ENCODE measurements around the gene CFAP100. TPM values are rescaled to one million over a fixed set of nuclear protein-coding genes. Genes with fewer than 3 reads are reported as not detected.

The CFAP100 gene
- total RNA-seq, 2 donors from 2014 or later, result not detected

DNA sequence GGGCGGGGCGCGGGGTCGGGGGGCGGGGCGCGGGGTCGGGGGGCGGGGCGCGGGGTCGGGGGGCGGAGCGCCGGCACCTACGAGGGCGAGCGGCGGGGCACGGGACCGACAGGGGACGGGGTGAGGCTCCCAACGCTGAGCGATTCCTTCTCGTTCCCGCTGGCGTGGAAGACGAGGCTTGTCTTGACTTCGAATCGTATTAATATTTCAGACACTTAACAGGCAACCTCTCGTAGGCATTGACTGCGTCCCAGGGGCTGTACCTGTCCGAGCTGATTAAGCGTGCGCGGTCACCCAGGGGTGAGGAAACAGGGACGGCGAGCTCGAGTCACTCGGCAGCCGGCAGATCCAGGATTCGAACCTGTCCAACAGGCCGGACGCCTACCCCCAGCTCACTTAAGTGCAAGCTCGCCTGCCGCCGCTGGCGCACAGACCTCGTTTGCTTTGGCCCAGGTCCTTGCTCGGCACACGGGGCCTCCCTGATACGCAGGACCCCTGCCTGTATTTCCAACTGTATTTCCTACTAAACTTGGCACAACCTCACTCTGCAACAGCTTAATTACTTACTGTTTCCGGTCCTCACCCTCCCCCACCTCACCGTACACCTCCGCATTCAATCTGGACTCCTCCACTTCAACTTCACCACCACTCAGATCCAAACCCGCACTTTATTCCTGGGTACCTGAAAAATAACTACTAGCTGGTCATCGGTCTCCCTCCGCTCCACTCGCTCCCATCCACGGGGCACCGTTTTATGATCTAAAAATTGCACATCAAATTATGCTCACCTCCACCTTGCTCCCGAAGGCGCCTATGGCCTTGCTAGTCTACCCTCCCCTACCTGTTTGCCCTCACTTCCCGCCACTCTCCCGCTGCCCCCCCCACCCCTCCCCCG is 81.7 kb downstream of the CFAP100 start:
- H3K27ac ChIP-seq, result peak overlapping the region; percentile 86 to 90
- peak overlapping the region; percentile 54 to 68 for H3K4me3 ChIP-seq
- DNase-seq (ENCODE audit: low spot score), result peak; percentile 67
- H3K27me3 ChIP-seq, result no peaks in the 10 kb centered on the region
- no peaks in the 10 kb centered on the region for H3K9me3 ChIP-seq
- TF ChIP-seq CTCF (IDR thresholded peaks at IDR 0.05), result no peak
- peaks cover 0 to 41% of the 10 kb centered on the region in 2 donors for H3K4me1 ChIP-seq
- H3K36me3 ChIP-seq, result peaks cover 7% of the 10 kb centered on the region

- peaks cover 0 to 37% of the 10 kb centered on the region in 2 donors for H3K4me1 ChIP-seq
- no peak overlapping the region for H3K4me3 ChIP-seq
- peaks cover 1% of the 10 kb centered on the region for H3K36me3 ChIP-seq
- DNase-seq (ENCODE audit: low spot score), result no peak
- no peaks in the 10 kb centered on the region for H3K9me3 ChIP-seq
- H3K27me3 ChIP-seq, result no peaks in the 10 kb centered on the region
- TF ChIP-seq CTCF (IDR thresholded peaks at IDR 0.05), result no peak
- H3K27ac ChIP-seq, result no peak overlapping the region
Observed at GRCh38 chr3:126477061-126477380, 82.3 kb downstream of the CFAP100 start.

DNA sequence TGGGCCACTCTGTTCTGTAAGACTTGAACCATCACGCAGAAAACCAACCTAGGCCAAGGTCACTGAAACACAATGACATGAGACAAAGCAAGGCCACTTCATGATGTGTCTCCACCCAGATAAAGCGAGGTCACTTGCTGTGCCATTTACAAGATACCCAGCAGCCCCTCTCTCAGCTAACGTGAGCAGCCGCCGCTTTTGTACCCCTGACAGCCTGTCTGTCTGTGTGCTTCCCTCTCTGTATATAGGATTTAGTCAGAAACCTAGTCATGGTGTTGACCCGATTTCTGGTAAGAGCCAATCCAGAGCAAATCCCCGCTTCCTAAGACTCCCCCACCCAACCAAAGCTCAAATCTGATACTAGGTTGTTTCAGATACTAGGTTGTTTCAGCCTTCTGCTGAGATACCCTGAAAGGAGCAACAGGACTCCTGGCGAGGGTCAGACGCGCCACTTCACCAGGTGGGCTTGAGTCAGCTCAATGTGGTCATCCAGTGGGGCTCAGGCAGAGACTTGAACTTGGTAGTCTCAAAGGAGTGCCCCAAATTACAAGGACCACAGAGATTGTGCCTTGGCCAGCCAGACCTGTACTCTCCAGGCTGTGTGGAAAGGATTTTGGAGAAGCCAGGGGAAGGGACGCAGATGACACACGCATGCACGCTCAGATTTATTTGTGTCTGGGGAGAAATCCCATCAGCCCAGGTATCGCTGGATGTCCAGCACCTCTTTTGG is 84.0 kb downstream of the CFAP100 start:
- DNase-seq (ENCODE audit: low spot score), result no peak
- peaks cover 0 to 20% of the 10 kb centered on the region in 2 donors for H3K4me1 ChIP-seq
- no peaks in the 10 kb centered on the region for H3K36me3 ChIP-seq
- H3K27ac ChIP-seq, result no peak overlapping the region
- H3K27me3 ChIP-seq, result no peaks in the 10 kb centered on the region
- TF ChIP-seq CTCF (IDR thresholded peaks at IDR 0.05), result no peak
- no peaks in the 10 kb centered on the region for H3K9me3 ChIP-seq
- H3K4me3 ChIP-seq, result no peak overlapping the region

DNA sequence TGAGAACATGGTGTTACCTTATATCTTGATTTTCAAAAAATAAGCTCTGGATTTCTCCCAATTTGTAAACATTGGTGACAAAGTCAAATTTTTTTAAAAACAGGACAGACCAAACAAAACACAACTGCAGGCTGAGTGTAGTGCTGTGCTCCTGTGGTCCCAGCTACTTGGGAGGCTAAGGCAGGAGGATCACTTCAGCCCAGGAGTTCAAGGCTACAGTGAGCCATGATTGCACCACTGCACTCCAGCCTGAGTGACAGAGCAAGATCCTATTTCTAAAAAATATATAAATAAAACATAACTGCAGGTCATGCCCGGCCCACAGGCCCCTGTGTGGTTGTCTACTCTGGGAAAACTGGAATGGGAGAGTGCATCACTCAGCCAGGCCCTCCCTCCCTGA is 84.9 kb downstream of the CFAP100 start:
- Histone ChIP-seq H3K4me1 (peaks cover 0 to 11% of the 10 kb centered on the region in 2 donors), H3K36me3 (no peaks in the 10 kb centered on the region), H3K9me3 (no peaks in the 10 kb centered on the region), H3K27ac (no peak overlapping the region), H3K27me3 (no peaks in the 10 kb centered on the region), H3K4me3 (no peak overlapping the region)
- DNase-seq (ENCODE audit: low spot score), result no peak
- TF ChIP-seq CTCF (IDR thresholded peaks at IDR 0.05), result no peak

DNA sequence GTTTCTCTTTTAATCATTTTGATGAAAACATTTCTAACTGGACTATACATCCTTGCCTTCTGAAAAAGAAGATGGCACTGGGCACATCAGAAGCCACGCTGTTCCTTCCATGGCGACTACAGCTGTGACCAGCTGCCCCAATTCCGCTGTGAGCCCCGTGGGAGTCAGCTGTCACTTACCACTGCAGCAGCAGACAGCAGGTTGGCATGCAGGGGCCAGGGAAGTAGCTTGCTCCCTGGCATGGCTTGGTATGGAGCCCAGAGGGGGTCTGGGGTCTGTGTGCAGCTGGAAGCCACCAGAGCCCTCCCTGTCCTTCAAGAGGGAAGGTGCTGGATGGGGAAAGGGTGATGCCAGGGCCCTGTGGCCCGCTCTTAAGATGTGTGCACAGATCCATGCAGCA is 85.5 kb downstream of the CFAP100 start:
- DNase-seq (ENCODE audit: low spot score), result no peak
- no peak for TF ChIP-seq CTCF (IDR thresholded peaks at IDR 0.05)
- H3K27ac ChIP-seq, result no peak overlapping the region
- H3K36me3 ChIP-seq, result no peaks in the 10 kb centered on the region
- H3K27me3 ChIP-seq, result no peaks in the 10 kb centered on the region
- H3K4me1 ChIP-seq, result peaks cover 0 to 8% of the 10 kb centered on the region in 2 donors
- H3K4me3 ChIP-seq, result no peak overlapping the region
- no peaks in the 10 kb centered on the region for H3K9me3 ChIP-seq
